ENCODE measurements around the gene ATP6V1G2. TPM values are rescaled to one million over a fixed set of nuclear protein-coding genes. Genes with fewer than 3 reads are reported as not detected.

ATP6V1G2 gene
- total RNA-seq, 1 experiment from 2014 or later = 3.1 TPM

GRCh38 chr6:31548544-31548873, 2.1 kb upstream of the ATP6V1G2 start:
- ChIA-PET POLR2A (ENCODE audit: low non-redundant PET) (no interaction called here), CTCF (no interaction called here)
- peaks cover 7% of the 10 kb centered on the region for H3K36me3 ChIP-seq (ENCODE audit: insufficient read depth, low read length, poor library complexity, severe bottlenecking)
- H3K4me3 ChIP-seq (ENCODE audit: low read depth, low read length, poor library complexity, severe bottlenecking) = peak overlapping the region; percentile 47
- no peaks in the 10 kb centered on the region for H3K9me3 ChIP-seq (ENCODE audit: low read depth, low read length, poor library complexity, severe bottlenecking)
- intact Hi-C loops (cut with micrococcal nuclease; ENCODE audit: unreplicated experiment) = loop anchor here (10.0 kb wide), 3 partner anchors 106 to 346 kb away; partner anchors contain the start of genes APOM, BAG6, CLIC1 and EHMT2
- H3K27me3 ChIP-seq (replicated peaks; ENCODE audit: insufficient read depth, low read depth, low read length, poor library complexity) = no peaks in the 10 kb centered on the region
- TF ChIP-seq, protein P1, sequence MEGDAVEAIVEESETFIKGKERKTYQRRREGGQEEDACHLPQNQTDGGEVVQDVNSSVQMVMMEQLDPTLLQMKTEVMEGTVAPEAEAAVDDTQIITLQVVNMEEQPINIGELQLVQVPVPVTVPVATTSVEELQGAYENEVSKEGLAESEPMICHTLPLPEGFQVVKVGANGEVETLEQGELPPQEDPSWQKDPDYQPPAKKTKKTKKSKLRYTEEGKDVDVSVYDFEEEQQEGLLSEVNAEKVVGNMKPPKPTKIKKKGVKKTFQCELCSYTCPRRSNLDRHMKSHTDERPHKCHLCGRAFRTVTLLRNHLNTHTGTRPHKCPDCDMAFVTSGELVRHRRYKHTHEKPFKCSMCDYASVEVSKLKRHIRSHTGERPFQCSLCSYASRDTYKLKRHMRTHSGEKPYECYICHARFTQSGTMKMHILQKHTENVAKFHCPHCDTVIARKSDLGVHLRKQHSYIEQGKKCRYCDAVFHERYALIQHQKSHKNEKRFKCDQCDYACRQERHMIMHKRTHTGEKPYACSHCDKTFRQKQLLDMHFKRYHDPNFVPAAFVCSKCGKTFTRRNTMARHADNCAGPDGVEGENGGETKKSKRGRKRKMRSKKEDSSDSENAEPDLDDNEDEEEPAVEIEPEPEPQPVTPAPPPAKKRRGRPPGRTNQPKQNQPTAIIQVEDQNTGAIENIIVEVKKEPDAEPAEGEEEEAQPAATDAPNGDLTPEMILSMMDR (conservative IDR thresholded peaks at IDR 0.05; ENCODE audit: low read depth, low read length) = no peak
- no peak for TF ChIP-seq EZH2 (IDR thresholded peaks at IDR 0.05; ENCODE audit: borderline replicate concordance, low read depth, low read length, poor library complexity, severe bottlenecking)
- peak overlapping the region; percentile 71 for H3K27ac ChIP-seq (ENCODE audit: low read depth, low read length, poor library complexity, severe bottlenecking)
- peaks cover 11% of the 10 kb centered on the region for H3K4me1 ChIP-seq (ENCODE audit: insufficient read depth, low read length, poor library complexity, severe bottlenecking)
- BruUV-seq (replicated peaks) = no TSS peak
- no peak for DNase-seq (ENCODE audit: low spot score)

DNA sequence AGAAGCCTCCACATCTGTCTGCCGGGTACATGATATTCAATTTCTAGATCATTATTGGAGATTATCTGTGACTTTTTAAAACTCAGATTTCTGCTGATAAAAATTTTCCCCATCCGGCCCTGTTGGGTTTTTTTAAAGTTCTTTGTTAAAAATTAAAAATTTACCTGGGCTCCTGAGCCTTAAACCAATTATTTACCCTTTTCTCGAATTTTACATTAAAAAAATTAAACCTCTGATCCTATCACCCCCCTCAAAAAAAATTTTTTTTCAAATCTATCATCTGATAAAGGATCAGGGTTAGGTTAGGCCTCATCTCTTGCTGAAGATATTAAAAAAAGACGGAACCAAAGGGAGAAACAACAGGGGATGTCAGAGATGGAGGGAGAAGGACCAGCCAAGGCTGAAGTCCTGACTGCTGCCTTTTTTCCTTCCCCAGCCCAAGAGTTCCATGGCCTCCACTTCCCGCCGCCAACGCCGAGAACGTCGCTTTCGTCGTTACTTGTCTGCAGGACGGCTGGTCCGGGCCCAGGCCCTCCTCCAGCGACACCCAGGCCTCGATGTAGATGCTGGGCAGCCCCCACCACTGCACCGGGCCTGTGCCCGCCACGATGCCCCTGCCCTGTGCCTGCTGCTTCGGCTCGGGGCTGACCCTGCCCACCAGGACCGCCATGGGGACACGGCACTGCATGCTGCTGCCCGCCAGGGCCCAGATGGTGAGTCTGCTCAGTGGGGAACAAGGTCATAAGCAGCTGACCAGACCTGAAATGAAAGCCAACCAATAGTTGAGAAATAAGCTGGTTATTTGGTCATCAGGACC, 1.5 kb upstream of the ATP6V1G2 start:
- H3K27ac ChIP-seq (ENCODE audit: low read depth, low read length, poor library complexity, severe bottlenecking) = peak overlapping the region; percentile 71
- ChIA-PET POLR2A (ENCODE audit: low non-redundant PET) (interaction anchor here (0.5 to 0.6 kb wide), 2 partner anchors 20 to 279 kb away, joined by 3 to 8 read pairs; no protein-coding TSS in a partner anchor), CTCF (interaction anchor here (0.5 to 3.9 kb wide), 5 partner anchors 48 to 500 kb away, joined by 3 to 31 read pairs (median 4); no protein-coding TSS in a partner anchor)
- no peaks in the 10 kb centered on the region for H3K27me3 ChIP-seq (replicated peaks; ENCODE audit: insufficient read depth, low read depth, low read length, poor library complexity)
- TSS peak; percentile 43 for BruUV-seq (replicated peaks)
- intact Hi-C loops (cut with micrococcal nuclease; ENCODE audit: unreplicated experiment) = loop anchor here (10.0 kb wide), 3 partner anchors 107 to 347 kb away; partner anchors contain the start of genes APOM, BAG6, CLIC1 and EHMT2
- no peaks in the 10 kb centered on the region for H3K9me3 ChIP-seq (ENCODE audit: low read depth, low read length, poor library complexity, severe bottlenecking)
- DNase-seq (ENCODE audit: low spot score) = no peak
- no peak for TF ChIP-seq EZH2 (IDR thresholded peaks at IDR 0.05; ENCODE audit: borderline replicate concordance, low read depth, low read length, poor library complexity, severe bottlenecking)
- TF ChIP-seq, protein P1 (conservative IDR thresholded peaks at IDR 0.05; ENCODE audit: low read depth, low read length) = no peak
- peaks cover 4% of the 10 kb centered on the region for H3K36me3 ChIP-seq (ENCODE audit: insufficient read depth, low read length, poor library complexity, severe bottlenecking)
- peak overlapping the region; percentile 47 for H3K4me3 ChIP-seq (ENCODE audit: low read depth, low read length, poor library complexity, severe bottlenecking)
- peaks cover 11% of the 10 kb centered on the region for H3K4me1 ChIP-seq (ENCODE audit: insufficient read depth, low read length, poor library complexity, severe bottlenecking)

DNA sequence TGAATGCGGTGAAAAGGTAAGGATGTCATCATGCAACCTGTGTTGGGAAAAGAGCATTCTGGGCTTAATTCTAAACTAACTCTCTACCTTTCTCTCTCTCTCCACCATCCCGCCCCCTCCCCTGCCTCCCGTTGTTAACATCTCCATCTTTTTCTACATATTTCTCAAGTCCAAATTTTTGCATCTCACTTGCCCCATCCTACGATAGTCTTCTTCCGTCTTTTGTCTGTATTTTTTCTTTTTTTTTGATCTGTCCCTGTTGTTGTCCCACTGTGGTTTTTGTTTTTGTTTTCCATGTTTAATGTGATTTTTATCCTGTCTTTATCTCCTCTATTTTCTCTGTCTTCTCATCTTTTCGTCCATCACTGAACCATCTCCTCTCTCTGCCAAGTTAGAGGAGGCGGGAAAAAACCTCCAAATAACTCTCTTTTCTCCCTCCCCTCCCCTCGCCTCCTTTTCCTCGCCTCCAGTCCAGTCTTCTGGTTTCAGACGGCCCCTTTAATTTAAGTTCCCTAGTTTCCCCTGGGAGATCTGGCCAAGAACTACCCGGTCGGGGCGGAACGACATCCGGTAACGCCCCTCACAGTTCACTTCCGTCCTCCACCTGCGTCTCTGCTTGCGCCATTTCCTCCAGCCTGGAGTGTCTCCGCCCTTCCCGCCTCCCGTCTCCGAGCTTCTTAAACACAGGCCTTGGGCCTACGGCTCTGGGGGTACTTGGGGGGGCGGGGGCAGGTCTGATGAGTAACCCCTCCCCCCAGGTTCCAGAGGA, 734 bp upstream of the ATP6V1G2 start, which contains the start of gene NFKBIL1:
Gene NFKBIL1, plus strand, starts transcription at position 651 of the 769 bp plus-strand sequence. Its CDS starts 87 bp downstream, at position 738.
- intact Hi-C loops (cut with micrococcal nuclease; ENCODE audit: unreplicated experiment) = loop anchor here (1.0 to 10.0 kb wide), 4 partner anchors 51 to 348 kb away; partner anchors contain the start of genes APOM, BAG6, CLIC1 and EHMT2
- Histone ChIP-seq H3K9me3 (ENCODE audit: low read depth, low read length, poor library complexity, severe bottlenecking) (no peaks in the 10 kb centered on the region), H3K27me3 (replicated peaks; ENCODE audit: insufficient read depth, low read depth, low read length, poor library complexity) (no peaks in the 10 kb centered on the region), H3K4me3 (ENCODE audit: low read depth, low read length, poor library complexity, severe bottlenecking) (peak within 1 kb of the TSS; percentile 47), H3K36me3 (ENCODE audit: insufficient read depth, low read length, poor library complexity, severe bottlenecking) (peaks cover 4% of the 10 kb centered on the region), H3K27ac (ENCODE audit: low read depth, low read length, poor library complexity, severe bottlenecking) (peak within 1 kb of the TSS; percentile 71), H3K4me1 (ENCODE audit: insufficient read depth, low read length, poor library complexity, severe bottlenecking) (peaks cover 11% of the 10 kb centered on the region)
- TF ChIP-seq, protein P1 (conservative IDR thresholded peaks at IDR 0.05; ENCODE audit: low read depth, low read length) = no peak
- no peak for TF ChIP-seq EZH2 (IDR thresholded peaks at IDR 0.05; ENCODE audit: borderline replicate concordance, low read depth, low read length, poor library complexity, severe bottlenecking)
- ChIA-PET CTCF (interaction anchor here (0.5 to 3.9 kb wide), 7 partner anchors 49 to 550 kb away, joined by 3 to 31 read pairs (median 7); no protein-coding TSS in a partner anchor), POLR2A (ENCODE audit: low non-redundant PET) (interaction anchor here (0.5 to 0.6 kb wide), 4 partner anchors 19 to 353 kb away, joined by 3 to 15 read pairs (median 10); no protein-coding TSS in a partner anchor)
- peak; percentile 99 for DNase-seq (ENCODE audit: low spot score)
- no TSS peak for BruUV-seq (replicated peaks)

All from A673 (cell line).